Immature natural killer cell (primary cell): ENCODE results near the gene DAB2IP. TPM values are rescaled to one million over a fixed set of nuclear protein-coding genes. Genes with fewer than 3 reads are reported as not detected.

Experiments
- DNase-seq, 3 donors: peaks; one replicate each; pipeline ENCODE4 v3.0.0; 2022; ENCODE audit warnings: mixed read lengths in 1 of 3
- H3K27ac Mint-ChIP-seq, 6 donors: one replicate each; pipeline ENCODE4 v1.8.0; 2020; ENCODE audit warnings: mixed read lengths in 6 of 6, mild to moderate bottlenecking in 5 of 6, inconsistent platforms in 4 of 6, moderate library complexity in 3 of 6
- H3K27me3 Mint-ChIP-seq, 3 donors: one replicate each; pipeline ENCODE4 v1.8.0; 2020 to 2021; ENCODE audit warnings: low read depth in 3 of 3, mild to moderate bottlenecking in 3 of 3, mixed read lengths in 3 of 3, moderate library complexity in 3 of 3, inconsistent platforms in 1 of 3
- H3K36me3 Mint-ChIP-seq, 3 donors: one replicate each; pipeline ENCODE4 v1.8.0; 2020; ENCODE audit warnings: mixed read lengths in 3 of 3, inconsistent platforms in 2 of 3, mild to moderate bottlenecking in 2 of 3
- H3K4me1 Mint-ChIP-seq, 2 donors: one replicate each; pipeline ENCODE4 v1.8.0; 2020; ENCODE audit warnings: inconsistent platforms in 2 of 2, mild to moderate bottlenecking in 2 of 2, mixed read lengths in 2 of 2, moderate library complexity in 1 of 2
- H3K4me3 Mint-ChIP-seq, 5 donors: one replicate each; pipeline ENCODE4 v1.8.0; 2020; ENCODE audit warnings: mild to moderate bottlenecking in 5 of 5, mixed read lengths in 5 of 5, inconsistent platforms in 3 of 5, moderate library complexity in 3 of 5
- H3K9me3 Mint-ChIP-seq, 6 donors: one replicate each; pipeline ENCODE4 v1.8.0; 2020; ENCODE audit warnings: mild to moderate bottlenecking in 6 of 6, mixed read lengths in 6 of 6, inconsistent platforms in 4 of 6, moderate library complexity in 3 of 6
- polyA plus RNA-seq, 3 donors: library from polyadenylated mRNA; unstranded; fragments of 300-500 nt; fragmentation: Illumina TruSeq; gene quantifications; one replicate each; pipeline ENCODE4 v1.2.3, GENCODE V29; 2021

DAB2IP gene
- polyA plus RNA-seq, 3 donors from 2014 or later = 0.06 to 1.1 TPM; not detected in 1

- Mint-ChIP-seq H3K27ac (no peak overlapping the region), H3K9me3 (no peaks in the 10 kb centered on the region), H3K36me3 (no peaks in the 10 kb centered on the region), H3K4me3 (no peak overlapping the region), H3K27me3 (peaks cover 19 to 29% (median 22%) of the 10 kb centered on the region in 3 donors), H3K4me1 (peaks cover 9 to 12% of the 10 kb centered on the region in 2 donors)
- no peak for DNase-seq
Observed at GRCh38 chr9:121654499-121655140, 3.2 kb downstream of the DAB2IP start.

DNA sequence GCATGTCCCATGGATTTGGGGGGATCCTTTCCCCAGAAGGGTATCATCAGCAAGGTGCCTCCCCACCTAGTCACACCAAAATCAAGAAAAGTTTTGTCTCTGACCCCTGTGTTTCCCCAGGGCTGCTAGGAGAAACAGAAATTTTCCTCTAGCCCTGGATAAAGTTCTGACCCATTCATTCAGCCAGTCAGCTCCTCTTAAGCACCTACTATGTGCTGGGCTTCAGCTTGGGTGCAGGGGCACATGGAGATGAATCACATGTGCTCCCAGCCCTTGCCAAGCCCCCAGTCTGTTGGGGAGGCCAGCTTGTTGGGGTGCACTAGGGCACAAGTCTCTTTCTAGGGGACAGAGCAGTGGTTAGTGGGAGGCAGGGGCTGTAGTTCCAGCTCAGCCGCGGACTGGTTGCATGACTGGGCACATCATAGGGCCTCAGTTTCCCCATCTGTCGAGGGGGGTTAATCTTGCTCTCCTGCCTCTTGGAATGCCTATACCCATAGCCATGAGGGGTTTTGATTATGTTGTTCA, 3.9 kb downstream of the DAB2IP start:
- Mint-ChIP-seq H3K4me1 (peaks cover 9 to 12% of the 10 kb centered on the region in 2 donors), H3K27ac (no peak overlapping the region), H3K36me3 (no peaks in the 10 kb centered on the region), H3K27me3 (peaks cover 16 to 24% (median 22%) of the 10 kb centered on the region in 3 donors), H3K9me3 (no peaks in the 10 kb centered on the region), H3K4me3 (no peak overlapping the region)
- no peak for DNase-seq

- no peaks in the 10 kb centered on the region for H3K9me3 Mint-ChIP-seq
- no peaks in the 10 kb centered on the region for H3K36me3 Mint-ChIP-seq
- peaks cover 2 to 3% of the 10 kb centered on the region in 2 donors for H3K4me1 Mint-ChIP-seq
- DNase-seq = no peak
- no peak overlapping the region for H3K4me3 Mint-ChIP-seq
- no peak overlapping the region for H3K27ac Mint-ChIP-seq
- H3K27me3 Mint-ChIP-seq = peaks cover 17 to 18% (median 17%) of the 10 kb centered on the region in 3 donors
Observed at GRCh38 chr9:121656941-121657470, 5.6 kb downstream of the DAB2IP start.

DNA sequence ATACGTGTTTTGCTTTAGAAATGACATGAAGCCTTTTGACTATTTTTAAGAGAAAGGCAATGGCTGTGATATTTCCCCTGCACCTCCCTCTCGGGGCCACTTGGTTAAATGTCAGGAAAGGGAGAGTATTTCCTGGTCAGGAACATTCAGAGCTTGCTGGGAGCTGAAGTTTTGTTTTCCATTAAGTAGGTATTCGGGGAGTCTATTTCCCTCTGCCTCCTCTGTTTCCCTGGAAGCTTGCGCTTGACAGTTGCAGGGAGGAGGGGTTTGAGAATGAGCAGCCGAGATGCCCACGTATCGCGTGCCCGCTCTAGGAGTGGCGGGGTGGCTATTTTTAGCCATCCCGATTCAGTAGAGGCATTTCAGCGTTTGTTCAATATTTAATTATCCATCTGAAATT, 6.7 kb downstream of the DAB2IP start:
- no peaks in the 10 kb centered on the region for H3K36me3 Mint-ChIP-seq
- H3K27ac Mint-ChIP-seq = no peak overlapping the region
- H3K4me3 Mint-ChIP-seq = no peak overlapping the region
- H3K27me3 Mint-ChIP-seq = peaks cover 12 to 14% (median 13%) of the 10 kb centered on the region in 3 donors
- DNase-seq = no peak
- peaks cover 0 to 1% (median 0%) of the 10 kb centered on the region in 6 donors for H3K9me3 Mint-ChIP-seq
- H3K4me1 Mint-ChIP-seq = no peaks in the 10 kb centered on the region

DNA sequence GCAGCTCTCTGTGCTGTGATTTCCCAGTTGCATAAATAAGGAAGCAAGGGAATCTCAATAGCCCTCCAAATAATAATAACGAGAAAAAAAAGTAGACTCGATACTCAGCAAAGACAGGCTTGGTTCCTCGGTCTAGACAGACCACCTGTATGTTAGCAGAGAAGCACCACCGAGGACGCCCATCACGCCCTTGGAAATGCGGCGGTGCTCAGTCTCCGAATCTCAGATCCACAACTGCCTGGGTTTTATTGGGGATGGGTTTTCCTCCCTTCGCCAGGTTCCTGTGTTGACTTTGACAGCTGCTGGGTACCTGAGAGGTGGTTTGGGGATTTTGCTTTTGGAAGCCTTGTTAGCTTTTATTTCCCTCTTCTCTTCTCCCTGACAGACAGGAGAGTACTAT, 7.2 kb downstream of the DAB2IP start:
- Mint-ChIP-seq H3K27ac (no peak overlapping the region), H3K27me3 (peaks cover 8 to 17% (median 13%) of the 10 kb centered on the region in 3 donors), H3K36me3 (no peaks in the 10 kb centered on the region), H3K4me3 (no peak overlapping the region), H3K9me3 (peaks cover 0 to 1% (median 0%) of the 10 kb centered on the region in 6 donors), H3K4me1 (no peaks in the 10 kb centered on the region)
- no peak for DNase-seq

DNA sequence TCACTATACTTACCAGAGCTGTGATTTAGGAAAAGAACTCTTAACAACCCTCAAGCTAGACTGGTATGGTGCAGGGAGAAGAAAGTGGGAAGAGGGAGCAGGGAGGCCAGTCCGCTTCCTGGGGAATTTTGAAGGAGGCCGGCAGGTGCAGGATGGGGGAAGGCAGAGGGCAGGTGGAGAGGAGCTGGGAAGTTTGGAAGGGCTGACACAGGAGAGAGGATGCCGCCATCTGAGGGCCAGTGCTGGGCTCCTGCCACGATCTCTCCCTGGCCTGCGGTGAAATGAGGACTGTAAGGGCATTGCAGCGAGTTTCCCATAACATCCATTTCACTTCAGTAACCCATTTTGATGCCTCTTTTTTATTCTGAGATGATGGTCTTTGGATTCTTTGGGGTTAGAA, 8.9 kb downstream of the DAB2IP start:
- H3K36me3 Mint-ChIP-seq = no peaks in the 10 kb centered on the region
- peaks cover 2 to 18% (median 8%) of the 10 kb centered on the region in 3 donors for H3K27me3 Mint-ChIP-seq

GRCh38 chr9:121660876-121661275, 9.4 kb downstream of the DAB2IP start:
- H3K27ac Mint-ChIP-seq = no peak overlapping the region

More for the DNA sequence above, 8.9 kb downstream of the DAB2IP start:
- Mint-ChIP-seq H3K4me1 (no peaks in the 10 kb centered on the region), H3K27ac (no peak overlapping the region), H3K9me3 (peaks cover 0 to 1% (median 0%) of the 10 kb centered on the region in 6 donors), H3K4me3 (no peak overlapping the region)
- DNase-seq = no peak

DNA sequence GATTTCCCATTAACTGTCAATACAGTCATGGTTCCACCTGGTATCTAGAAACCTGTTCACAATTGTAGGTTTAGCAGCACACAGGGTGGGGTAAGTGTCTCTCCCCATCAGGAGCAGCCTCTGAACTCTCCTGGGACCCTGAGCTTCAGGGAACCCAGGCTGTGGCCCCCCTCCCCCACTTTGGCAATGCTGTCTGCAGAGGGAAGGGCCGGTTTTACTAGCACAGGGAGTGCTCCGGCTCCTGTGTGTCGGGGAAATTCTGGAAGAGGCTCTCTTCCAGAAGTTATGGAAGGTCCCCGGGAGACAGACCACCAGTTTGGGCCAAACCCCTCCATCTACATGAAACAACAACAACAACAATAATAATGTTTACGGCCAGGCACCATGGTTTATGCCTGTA, 9.9 kb downstream of the DAB2IP start:
- Mint-ChIP-seq H3K36me3 (no peaks in the 10 kb centered on the region), H3K27ac (no peak overlapping the region), H3K4me3 (no peak overlapping the region), H3K9me3 (peaks cover 0 to 1% (median 0%) of the 10 kb centered on the region in 6 donors), H3K4me1 (no peaks in the 10 kb centered on the region), H3K27me3 (peaks cover 2 to 18% (median 8%) of the 10 kb centered on the region in 3 donors)
- DNase-seq = no peak

More at GRCh38 chr9:121660876-121661275, 9.4 kb downstream of the DAB2IP start:
- H3K36me3 Mint-ChIP-seq = no peaks in the 10 kb centered on the region
- DNase-seq = no peak
- peaks cover 2 to 18% (median 8%) of the 10 kb centered on the region in 3 donors for H3K27me3 Mint-ChIP-seq
- H3K9me3 Mint-ChIP-seq = peaks cover 0 to 1% (median 0%) of the 10 kb centered on the region in 6 donors
- H3K4me3 Mint-ChIP-seq = no peak overlapping the region
- no peaks in the 10 kb centered on the region for H3K4me1 Mint-ChIP-seq

DNA sequence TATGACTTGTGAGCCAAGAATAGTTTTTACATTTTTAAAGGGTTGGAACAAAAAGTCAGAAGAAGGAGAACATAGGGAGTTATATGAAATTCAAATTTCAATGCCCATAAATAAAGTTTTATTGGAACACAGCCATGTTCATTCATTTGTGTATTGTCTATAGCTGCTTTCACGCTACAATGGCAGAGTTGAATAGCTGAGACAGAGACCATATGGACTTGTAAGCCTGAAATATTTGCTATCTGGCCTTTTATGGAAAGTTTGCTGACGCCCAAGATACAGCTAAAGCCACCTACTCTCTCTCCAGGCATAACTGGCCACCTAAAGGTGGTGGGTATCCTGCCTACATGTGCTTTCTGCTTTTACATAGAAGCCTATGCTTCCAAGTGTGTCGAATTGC, 10.9 kb downstream of the DAB2IP start:
- Mint-ChIP-seq H3K9me3 (peaks cover 0 to 1% (median 0%) of the 10 kb centered on the region in 6 donors), H3K4me1 (no peaks in the 10 kb centered on the region), H3K36me3 (no peaks in the 10 kb centered on the region), H3K4me3 (no peak overlapping the region), H3K27ac (no peak overlapping the region), H3K27me3 (peaks cover 2 to 18% (median 8%) of the 10 kb centered on the region in 3 donors)
- DNase-seq = no peak

DNA sequence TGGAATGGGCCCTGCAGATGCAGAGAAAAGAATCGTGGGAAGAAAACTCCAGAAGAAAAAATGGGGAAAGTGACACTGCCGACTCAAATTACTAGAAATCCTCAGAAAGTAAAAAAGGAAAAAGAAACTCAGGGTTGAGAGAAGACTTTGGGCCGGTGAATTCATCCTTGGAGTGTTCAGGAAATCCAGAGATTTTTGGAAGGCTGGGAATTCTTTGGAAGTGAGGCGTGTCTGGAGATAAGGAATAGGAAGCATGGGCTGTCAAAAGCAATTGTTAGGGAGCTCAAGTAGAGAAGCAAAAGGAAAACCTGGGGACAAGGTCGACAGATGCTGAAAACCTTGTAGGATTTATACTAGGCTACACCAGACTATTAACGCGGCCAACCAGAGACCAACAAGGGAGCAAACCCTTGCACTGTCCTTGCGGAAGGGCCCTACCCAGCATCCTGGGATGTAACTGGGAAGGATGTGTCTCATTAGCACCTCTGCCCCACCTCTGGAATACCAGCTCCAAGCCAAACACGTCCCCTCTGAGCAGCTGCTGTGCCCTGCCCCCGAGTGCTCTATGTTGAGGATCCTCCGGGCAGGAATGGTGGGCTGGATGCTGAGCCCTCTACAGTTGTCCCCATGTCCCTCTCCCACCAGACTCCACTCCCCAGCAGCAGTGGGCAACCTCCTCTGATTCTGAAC, 11.6 kb downstream of the DAB2IP start:
- H3K27me3 Mint-ChIP-seq = peaks cover 2 to 19% (median 6%) of the 10 kb centered on the region in 3 donors
- no peaks in the 10 kb centered on the region for H3K4me1 Mint-ChIP-seq
- H3K27ac Mint-ChIP-seq = no peak overlapping the region
- H3K9me3 Mint-ChIP-seq = peaks cover 0 to 1% (median 0%) of the 10 kb centered on the region in 6 donors
- DNase-seq = no peak
- no peaks in the 10 kb centered on the region for H3K36me3 Mint-ChIP-seq
- no peak overlapping the region for H3K4me3 Mint-ChIP-seq

DNA sequence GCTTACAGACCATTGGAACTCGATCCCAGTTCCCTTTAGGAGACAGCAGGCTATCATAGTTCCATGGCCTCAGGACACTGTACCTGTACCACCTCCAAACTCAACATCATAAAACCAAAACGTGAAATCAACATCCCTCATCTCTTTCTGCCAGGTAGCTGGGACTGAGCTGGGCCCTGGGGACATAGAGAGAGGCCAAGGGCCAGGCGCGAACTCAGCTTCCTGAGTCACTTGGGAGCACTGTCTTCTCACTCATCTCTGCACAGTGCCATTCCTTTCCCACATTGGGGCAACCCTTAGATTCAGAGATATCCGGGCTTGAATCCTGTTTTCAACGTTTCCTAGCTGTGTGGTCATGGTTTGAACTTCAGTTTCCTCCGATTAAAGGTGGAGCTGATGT, 12.2 kb downstream of the DAB2IP start:
- Mint-ChIP-seq H3K27me3 (peaks cover 2 to 22% (median 6%) of the 10 kb centered on the region in 3 donors), H3K4me3 (no peak overlapping the region), H3K36me3 (no peaks in the 10 kb centered on the region), H3K4me1 (no peaks in the 10 kb centered on the region), H3K9me3 (peaks cover 0 to 1% (median 0%) of the 10 kb centered on the region in 6 donors), H3K27ac (no peak overlapping the region)
- no peak for DNase-seq

- peaks cover 0 to 1% (median 0%) of the 10 kb centered on the region in 6 donors for H3K9me3 Mint-ChIP-seq
- no peak for DNase-seq
- H3K4me3 Mint-ChIP-seq = no peak overlapping the region
- H3K27me3 Mint-ChIP-seq = peaks cover 2 to 18% (median 6%) of the 10 kb centered on the region in 3 donors
- no peak overlapping the region for H3K27ac Mint-ChIP-seq
- H3K4me1 Mint-ChIP-seq = no peaks in the 10 kb centered on the region
- H3K36me3 Mint-ChIP-seq = no peaks in the 10 kb centered on the region
Observed at GRCh38 chr9:121666294-121666693, 14.9 kb downstream of the DAB2IP start.

DNA sequence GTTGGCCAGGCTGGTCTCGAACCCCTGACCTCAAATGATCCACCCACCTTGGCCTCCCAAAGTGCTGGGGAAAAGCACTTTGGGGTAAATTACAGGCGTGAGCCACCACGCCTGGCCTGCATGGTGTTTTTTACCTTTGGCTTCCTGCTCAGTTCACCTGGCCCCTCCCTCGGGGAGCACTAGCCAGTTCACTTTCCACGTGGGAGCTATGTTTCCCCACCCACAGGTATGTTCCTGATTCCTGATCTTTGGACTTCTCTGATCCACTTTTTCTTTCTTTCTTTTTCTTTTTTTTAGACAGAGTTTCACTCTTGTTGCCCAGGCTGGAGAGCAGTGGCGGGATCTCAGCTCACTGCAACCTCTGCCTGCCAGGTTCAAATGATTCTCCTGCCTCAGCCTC, 15.8 kb downstream of the DAB2IP start:
- peaks cover 0 to 1% (median 0%) of the 10 kb centered on the region in 6 donors for H3K9me3 Mint-ChIP-seq
- H3K4me3 Mint-ChIP-seq = no peak overlapping the region
- no peaks in the 10 kb centered on the region for H3K4me1 Mint-ChIP-seq
- no peak for DNase-seq
- no peak overlapping the region for H3K27ac Mint-ChIP-seq
- no peaks in the 10 kb centered on the region for H3K36me3 Mint-ChIP-seq
- H3K27me3 Mint-ChIP-seq = peaks cover 2 to 15% (median 6%) of the 10 kb centered on the region in 3 donors

GRCh38 chr9:121667890-121668289, 16.5 kb downstream of the DAB2IP start:
- H3K9me3 Mint-ChIP-seq = peaks cover 0 to under 1% (median 0%) of the 10 kb centered on the region in 6 donors
- H3K4me1 Mint-ChIP-seq = no peaks in the 10 kb centered on the region
- H3K27ac Mint-ChIP-seq = no peak overlapping the region
- DNase-seq = no peak
- no peak overlapping the region for H3K4me3 Mint-ChIP-seq
- no peaks in the 10 kb centered on the region for H3K36me3 Mint-ChIP-seq
- H3K27me3 Mint-ChIP-seq = peaks cover 0 to 15% (median 6%) of the 10 kb centered on the region in 3 donors
